Stimulated activated CD8-positive, alpha-beta memory T cell treated with anti-CD3 and anti-CD28 coated beads, Interleukin-12 subunit alpha, Interleukin-12 subunit beta, amount 100 ng/mL, for 1 hour (primary cell): Measurements from ENCODE around the gene SDCCAG8.
"Not testable (repeated sequence)": the region's sequence is repeated elsewhere in the genome, so short reads cannot be mapped to it uniquely, and the experiment has no call there.

ENCODE experiments used
- DNase-seq: peaks from one replicate; pipeline ENCODE4 v3.0.0-alpha.2; 2020; ENCODE audit warnings: low read depth

Gene SDCCAG8

GRCh38 chr1:243255791-243256512 is at the start of gene SDCCAG8:
TSS of gene SDCCAG8 (plus strand) at chr1:243256041. CDS start at chr1:243256174, 133 bp downstream.
- peak; percentile 89 for DNase-seq

- DNase-seq: not testable (repeated sequence)
These were observed 43.9 kb upstream of the SDCCAG8 start for GRCh38 chr1:243211984-243212383.

GRCh38 chr1:243213045-243213787 is 42.6 kb upstream of the SDCCAG8 start:
- no peak for DNase-seq

- not testable (repeated sequence) for DNase-seq
These were observed 40.5 kb upstream of the SDCCAG8 start for GRCh38 chr1:243215276-243215875.

- no peak for DNase-seq
These were observed 39.1 kb upstream of the SDCCAG8 start for GRCh38 chr1:243216741-243217140.

GRCh38 chr1:243217349-243217748 is 38.5 kb upstream of the SDCCAG8 start:
- DNase-seq: no peak

- DNase-seq: no peak
These were observed 37.8 kb upstream of the SDCCAG8 start for GRCh38 chr1:243218059-243218458.

- no peak for DNase-seq
These were observed 28.2 kb upstream of the SDCCAG8 start for GRCh38 chr1:243227622-243228021.

GRCh38 chr1:243229526-243229925 is 26.3 kb upstream of the SDCCAG8 start:
- DNase-seq: no peak

GRCh38 chr1:243230914-243231313 is 24.9 kb upstream of the SDCCAG8 start:
- no peak for DNase-seq

GRCh38 chr1:243233908-243234307 is 21.9 kb upstream of the SDCCAG8 start:
- DNase-seq: no peak

- no peak for DNase-seq
These were observed 20.7 kb upstream of the SDCCAG8 start for GRCh38 chr1:243234978-243235647.

- DNase-seq: no peak
These were observed 19.1 kb upstream of the SDCCAG8 start for GRCh38 chr1:243236604-243237252.

- no peak for DNase-seq
These were observed 11.4 kb upstream of the SDCCAG8 start for GRCh38 chr1:243244432-243244841.

- DNase-seq: no peak
These were observed 8.9 kb upstream of the SDCCAG8 start for GRCh38 chr1:243246916-243247315.

GRCh38 chr1:243247901-243248300 is 7.9 kb upstream of the SDCCAG8 start:
- DNase-seq: no peak

- no peak for DNase-seq
These were observed 6.6 kb upstream of the SDCCAG8 start for GRCh38 chr1:243249214-243249613.

- no peak for DNase-seq
These were observed 5.7 kb upstream of the SDCCAG8 start for GRCh38 chr1:243250102-243250501.

GRCh38 chr1:243251539-243251938 is 4.3 kb upstream of the SDCCAG8 start:
- DNase-seq: no peak

- DNase-seq: no peak
These were observed 2.5 kb upstream of the SDCCAG8 start for GRCh38 chr1:243253211-243253925.

GRCh38 chr1:243253926-243254232 is 2.0 kb upstream of the SDCCAG8 start:
- no peak for DNase-seq
